IMR-90 (cell line): ENCODE data around the gene MYO1C. TPM values are rescaled to one million over a fixed set of nuclear protein-coding genes. Genes with fewer than 3 reads are reported as not detected.
A peak's percentile ranks its signal among the peaks of the same experiment; 100 is the strongest.

ENCODE experiments used
- ATAC-seq: fragments of 200-7000 bp; cut with Tn5 transposase; 2 replicates; pipeline ENCODE4 v1.9.1; 2020; ENCODE audit warnings: low read depth, mild to moderate bottlenecking, moderate library complexity
- BruUV-seq: library from RNA; stranded (reverse); fragments of 400-500 nt; replicated peaks from 2 replicates; lab custom pipeline; 2021; lab: Mats Ljungman, UMichigan
- CTCF ChIA-PET: fragments of 300-600 bp; formaldehyde crosslinking; extraction: SDS; loops from one replicate; lab custom pipeline; 2021; ENCODE audit warnings: antibody characterized with exemption; lab: Yijun Ruan, JAX
- POLR2A ChIA-PET: fragments of 300-600 bp; sonication (Branson Sonifier 250); formaldehyde crosslinking; loops from one replicate; lab custom pipeline; 2022; ENCODE audit warnings: antibody characterized with exemption; ENCODE audit not compliant: unreplicated experiment; lab: Charles Lee
- DNase-seq: peaks from one replicate; pipeline ENCODE4 v3.0.0; 2013
- H2AFZ ChIP-seq: replicated peaks from 2 replicates; pipeline ENCODE3; 2013; ENCODE audit warnings: low read length, mild to moderate bottlenecking; ENCODE audit not compliant: poor library complexity
- H2AK5ac ChIP-seq: 2 replicates; pipeline ENCODE4 v1.6.1; 2013; ENCODE audit warnings: low read depth, low read length, inconsistent platforms
- H2AK9ac ChIP-seq: replicated peaks from 2 replicates; pipeline ENCODE3; 2013; ENCODE audit warnings: mild to moderate bottlenecking, low read depth, low read length, moderate library complexity; ENCODE audit not compliant: poor library complexity
- H2BK120ac ChIP-seq: 2 replicates; pipeline ENCODE4 v1.6.1; 2013; ENCODE audit warnings: low read depth, low read length, inconsistent platforms
- H2BK15ac ChIP-seq: 3 replicates; pipeline ENCODE4 v1.6.1; 2013; ENCODE audit warnings: low read depth, low read length, inconsistent platforms
- H2BK20ac ChIP-seq: 2 replicates; pipeline ENCODE4 v1.6.1; 2013; ENCODE audit warnings: low read depth, mild to moderate bottlenecking, inconsistent platforms, low read length, moderate library complexity
- H2BK5ac ChIP-seq: 2 replicates; pipeline ENCODE4 v1.6.1; 2013; ENCODE audit warnings: mild to moderate bottlenecking, low read depth, low read length, inconsistent platforms; ENCODE audit not compliant: poor library complexity, severe bottlenecking
- H3K14ac ChIP-seq: replicated peaks from 2 replicates; pipeline ENCODE4 v1.6.1; 2013; ENCODE audit warnings: low read depth, low read length, inconsistent platforms
- H3K18ac ChIP-seq: 2 replicates; pipeline ENCODE4 v1.6.1; 2013; ENCODE audit warnings: low read depth, low read length, control low read depth
- H3K23ac ChIP-seq: 2 replicates; pipeline ENCODE4 v1.6.1; 2013; ENCODE audit warnings: low read depth, low read length, inconsistent platforms
- H3K27ac ChIP-seq: 2 replicates; pipeline ENCODE4 v1.5.1; 2013; ENCODE audit warnings: mild to moderate bottlenecking, control low read depth, low read length; ENCODE audit not compliant: insufficient read depth
- H3K27me3 ChIP-seq: 2 replicates; pipeline ENCODE4 v1.6.1; 2013; ENCODE audit warnings: low read length; ENCODE audit not compliant: control insufficient read depth, insufficient read depth
- H3K36me3 ChIP-seq: 2 replicates; pipeline ENCODE4 v1.6.1; 2013; ENCODE audit warnings: low read length, mixed read lengths; ENCODE audit not compliant: control insufficient read depth, insufficient read depth
- H3K4ac ChIP-seq: 2 replicates; pipeline ENCODE4 v1.6.1; 2013; ENCODE audit warnings: low read depth, low read length, inconsistent platforms
- H3K4me1 ChIP-seq: 2 replicates; pipeline ENCODE4 v1.6.1; 2013; ENCODE audit warnings: low read length, mixed read lengths; ENCODE audit not compliant: control insufficient read depth, insufficient read depth
- H3K4me2 ChIP-seq: 2 replicates; pipeline ENCODE4 v1.6.1; 2013; ENCODE audit warnings: low read depth, mild to moderate bottlenecking, control low read depth, low read length, moderate library complexity
- H3K4me3 ChIP-seq: 2 replicates; pipeline ENCODE4 v1.5.1; 2013; ENCODE audit warnings: low read depth, mild to moderate bottlenecking, control low read depth, low read length, moderate library complexity; ENCODE audit not compliant: insufficient read depth
- H3K56ac ChIP-seq: 2 replicates; pipeline ENCODE4 v1.6.1; 2013; ENCODE audit warnings: low read length, inconsistent platforms; ENCODE audit not compliant: insufficient read depth; ENCODE audit errors: extremely low read depth
- H3K79me1 ChIP-seq, 2 experiments: 2 replicates each; pipeline ENCODE4 v1.6.1; 2013; ENCODE audit warnings: low read length in 2 of 2, inconsistent platforms in 1 of 2, low read depth in 1 of 2
- H3K9ac ChIP-seq: 2 replicates; pipeline ENCODE4 v1.6.1; 2013; ENCODE audit warnings: low read depth, low read length, control low read depth
- H3K9me1 ChIP-seq: 2 replicates; pipeline ENCODE4 v1.6.1; 2013; ENCODE audit warnings: low read length, inconsistent platforms; ENCODE audit not compliant: insufficient read depth
- H3K9me3 ChIP-seq: 2 replicates; pipeline ENCODE4 v1.6.1; 2013; ENCODE audit warnings: low read length; ENCODE audit not compliant: control insufficient read depth, insufficient read depth
- H4K20me1 ChIP-seq: 2 replicates; pipeline ENCODE4 v1.6.1; 2013; ENCODE audit warnings: low read length, inconsistent platforms; ENCODE audit not compliant: insufficient read depth
- H4K5ac ChIP-seq: 2 replicates; pipeline ENCODE4 v1.6.1; 2013; ENCODE audit warnings: mild to moderate bottlenecking, low read depth, low read length, control low read depth
- H4K8ac ChIP-seq, 2 experiments: 2 replicates each; pipeline ENCODE4 v1.6.1; 2013; ENCODE audit warnings: low read depth in 2 of 2, low read length in 2 of 2, control low read depth in 1 of 2, inconsistent platforms in 1 of 2
- H4K91ac ChIP-seq: 2 replicates; pipeline ENCODE4 v1.6.1; 2013; ENCODE audit warnings: low read depth, low read length, inconsistent platforms; ENCODE audit not compliant: insufficient read depth
- CEBPB ChIP-seq: IDR thresholded peaks from 2 replicates; pipeline ENCODE4 v1.6.1; 2012; ENCODE audit warnings: low read depth, low read length, improper control_type of control experiment
- MAFK ChIP-seq: IDR thresholded peaks from 2 replicates; pipeline ENCODE4 v1.6.1; 2012; ENCODE audit warnings: low read depth, low read length, improper control_type of control experiment
- MAZ ChIP-seq: IDR thresholded peaks from 2 replicates; pipeline ENCODE4 v1.6.1; 2012; ENCODE audit warnings: low read depth, mild to moderate bottlenecking, low read length, improper control_type of control experiment, moderate library complexity, borderline replicate concordance
- NFE2L2 ChIP-seq: fragments of 150-350 bp; IDR thresholded peaks from 2 replicates; pipeline ENCODE4 v1.6.1; 2016; ENCODE audit warnings: low read depth, mild to moderate bottlenecking, low read length
- POLR2A ChIP-seq: IDR thresholded peaks from 2 replicates; pipeline ENCODE4 v1.6.1; 2012; ENCODE audit warnings: mild to moderate bottlenecking, low read depth, low read length
- RAD21 ChIP-seq: IDR thresholded peaks from 2 replicates; pipeline ENCODE4 v1.6.1; 2012; ENCODE audit warnings: low read length, improper control_type of control experiment
- RFX5 ChIP-seq: IDR thresholded peaks from 2 replicates; pipeline ENCODE4 v1.8.0; 2012; ENCODE audit warnings: low read depth, mild to moderate bottlenecking, low read length, moderate library complexity
- WGBS, 2 experiments: methylation state at CpG; one replicate each; pipeline versions ENCODE4 v1.1.5 to v1.1.7; 2013; ENCODE audit warnings: missing lambda C conversion rate in 2 of 2; ENCODE audit not compliant: insufficient read length in 1 of 2; ENCODE audit errors: extremely low coverage in 2 of 2; 5-methylcytosine and 5-hydroxymethylcytosine counted together
- dilution Hi-C: fragments of 300-500 bp; cut with HindIII; formaldehyde crosslinking; loops from one replicate; pipeline ENCODE4 v1.14.3; 2018; ENCODE audit warnings: low sequenced_read_pairs; ENCODE audit not compliant: unreplicated experiment
- in situ Hi-C: fragments of 300-500 bp; cut with MboI; formaldehyde crosslinking; loops from 3 replicates; pipeline ENCODE4 v1.14.3; 2019; ENCODE audit warnings: low sequenced_read_pairs, inconsistent platforms, mixed read lengths
- intact Hi-C: fragments of 100-400 bp; cut with micrococcal nuclease; formaldehyde crosslinking; loops from 2 replicates; pipeline ENCODE4 v1.10.0; 2022
- polyA plus RNA-seq, 3 experiments: library from polyadenylated mRNA; depleted of rRNA; stranded (reverse); fragments of >200 nt; gene quantifications; 2 replicates each; pipeline ENCODE4 v1.2.3, GENCODE V29; 2012; ENCODE audit warnings: low replicate concordance in 1 of 3
- total RNA-seq: library from RNA; depleted of rRNA; stranded (reverse); fragments of >200 nt; gene quantifications from 2 replicates; pipeline ENCODE4 v1.2.3, GENCODE V29; 2012
- TF ChIP-seq, protein P1 (sequence below): conservative IDR thresholded peaks from 2 replicates; pipeline ENCODE4 v1.5.1; 2012; ENCODE audit warnings: mild to moderate bottlenecking, low read depth, low read length, improper control_type of control experiment
- TF ChIP-seq, protein P2 (sequence below): fragments of 150-350 bp; IDR thresholded peaks from 2 replicates; pipeline ENCODE4 v1.6.1; 2017; ENCODE audit warnings: mild to moderate bottlenecking, antibody characterized with exemption, low read length, low read depth

The MYO1C gene
- total and polyA plus RNA-seq, 2 of the 4 experiments (the other 2 are of a cell fraction): 162 to 196 TPM

DNA sequence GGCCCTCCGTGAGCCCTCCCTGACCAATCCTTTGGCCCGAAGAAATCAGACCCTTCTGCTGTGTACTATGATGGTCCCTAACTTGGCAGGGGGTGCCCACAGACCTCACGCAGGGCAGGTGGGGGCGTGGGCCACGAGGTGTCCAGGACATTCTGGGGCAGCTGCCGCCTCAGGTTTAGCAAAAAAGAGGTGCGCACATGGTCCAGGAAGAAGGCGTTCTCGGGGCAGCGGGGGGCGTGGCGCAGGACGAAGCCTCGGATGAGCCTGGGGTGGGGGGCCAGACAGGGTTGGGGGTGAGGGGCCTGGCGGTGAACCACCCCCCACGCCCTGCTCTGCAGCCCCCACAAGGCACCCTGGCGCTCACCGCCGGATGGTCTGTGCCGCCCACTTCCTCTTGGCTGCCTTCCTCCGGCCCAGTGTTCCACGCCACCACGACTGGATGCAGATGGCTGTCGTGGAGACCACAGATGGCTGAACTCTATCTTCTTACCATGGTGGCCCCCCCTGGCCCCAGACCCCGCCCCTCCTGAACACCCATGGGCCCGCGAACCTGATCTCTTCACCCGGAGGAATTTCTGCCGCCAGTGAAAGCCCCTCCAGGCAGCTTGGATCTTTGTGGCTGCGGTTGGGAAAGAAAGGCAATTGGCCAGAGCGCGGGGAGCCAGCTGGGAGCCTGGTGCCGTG, 22.3 kb downstream of the MYO1C start:
- POLR2A ChIA-PET: no interaction called here
- WGBS, 2 experiments: 90% methylated on average over 14 of the region's 33 CpGs; no CpG with 5 or more reads in 1 of the 2 experiments
- dilution Hi-C loops: no loop called here

More for the DNA sequence above, 22.3 kb downstream of the MYO1C start:
- Histone ChIP-seq H3K27me3 (no peaks in the 10 kb centered on the region), H2BK15ac (no peak overlapping the region), H2AFZ (no peak overlapping the region), H3K4me1 (no peaks in the 10 kb centered on the region), H3K79me1 (peaks cover 15 to 39% of the 10 kb centered on the region in 2 experiments), H4K5ac (no peak overlapping the region), H3K4me2 (no peak overlapping the region), H3K9me3 (no peaks in the 10 kb centered on the region), H3K4me3 (no peak overlapping the region), H4K91ac (no peak overlapping the region), H4K8ac (no peak overlapping the region), H3K27ac (no peak overlapping the region), H2BK20ac (no peak overlapping the region), H3K9ac (no peak overlapping the region), H3K14ac (no peak overlapping the region), H2BK120ac (no peak overlapping the region), H2AK5ac (no peak overlapping the region), H3K36me3 (peaks cover 78% of the 10 kb centered on the region), H3K9me1 (no peaks in the 10 kb centered on the region), H2BK5ac (no peak overlapping the region), H3K18ac (no peak overlapping the region), H3K23ac (no peak overlapping the region), H3K4ac (no peak overlapping the region), H3K56ac (no peak overlapping the region), H2AK9ac (peak overlapping the region; percentile 65), H4K20me1 (peaks cover 24% of the 10 kb centered on the region; the same call in 1 of the 2 replicates)
- intact Hi-C loops: no loop called here
- ATAC-seq (no peak), DNase-seq (no peak)
- TF ChIP-seq MAZ (no peak), CEBPB (no peak), RFX5 (no peak), RAD21 (no peak), POLR2A (no peak), MAFK (no peak), NFE2L2 (no peak)
- TF ChIP-seq, protein P1, sequence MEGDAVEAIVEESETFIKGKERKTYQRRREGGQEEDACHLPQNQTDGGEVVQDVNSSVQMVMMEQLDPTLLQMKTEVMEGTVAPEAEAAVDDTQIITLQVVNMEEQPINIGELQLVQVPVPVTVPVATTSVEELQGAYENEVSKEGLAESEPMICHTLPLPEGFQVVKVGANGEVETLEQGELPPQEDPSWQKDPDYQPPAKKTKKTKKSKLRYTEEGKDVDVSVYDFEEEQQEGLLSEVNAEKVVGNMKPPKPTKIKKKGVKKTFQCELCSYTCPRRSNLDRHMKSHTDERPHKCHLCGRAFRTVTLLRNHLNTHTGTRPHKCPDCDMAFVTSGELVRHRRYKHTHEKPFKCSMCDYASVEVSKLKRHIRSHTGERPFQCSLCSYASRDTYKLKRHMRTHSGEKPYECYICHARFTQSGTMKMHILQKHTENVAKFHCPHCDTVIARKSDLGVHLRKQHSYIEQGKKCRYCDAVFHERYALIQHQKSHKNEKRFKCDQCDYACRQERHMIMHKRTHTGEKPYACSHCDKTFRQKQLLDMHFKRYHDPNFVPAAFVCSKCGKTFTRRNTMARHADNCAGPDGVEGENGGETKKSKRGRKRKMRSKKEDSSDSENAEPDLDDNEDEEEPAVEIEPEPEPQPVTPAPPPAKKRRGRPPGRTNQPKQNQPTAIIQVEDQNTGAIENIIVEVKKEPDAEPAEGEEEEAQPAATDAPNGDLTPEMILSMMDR: no peak
- TF ChIP-seq, protein P2, sequence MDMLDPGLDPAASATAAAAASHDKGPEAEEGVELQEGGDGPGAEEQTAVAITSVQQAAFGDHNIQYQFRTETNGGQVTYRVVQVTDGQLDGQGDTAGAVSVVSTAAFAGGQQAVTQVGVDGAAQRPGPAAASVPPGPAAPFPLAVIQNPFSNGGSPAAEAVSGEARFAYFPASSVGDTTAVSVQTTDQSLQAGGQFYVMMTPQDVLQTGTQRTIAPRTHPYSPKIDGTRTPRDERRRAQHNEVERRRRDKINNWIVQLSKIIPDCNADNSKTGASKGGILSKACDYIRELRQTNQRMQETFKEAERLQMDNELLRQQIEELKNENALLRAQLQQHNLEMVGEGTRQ: no peak
- in situ Hi-C loops: no loop called here
- CTCF ChIA-PET: no interaction called here
- BruUV-seq: no TSS peak
